Parathyroid adenoma (tissue), 2 donors: ENCODE data around the gene RNF5.
A peak's percentile ranks its signal among the peaks of the same experiment; 100 is the strongest.

Source experiments
- H2AFZ ChIP-seq: fragments of 300-600 bp; sonication (generic); one replicate; pipeline ENCODE4 v1.7.0; 2017; ENCODE audit warnings: antibody characterized with exemption, mild to moderate bottlenecking
- H3K27ac ChIP-seq: fragments of 300-600 bp; sonication (generic); one replicate; pipeline ENCODE4 v1.7.0; 2017
- H3K27me3 ChIP-seq: fragments of 300-600 bp; sonication (generic); one replicate; pipeline ENCODE4 v1.7.0; 2017; ENCODE audit warnings: low read length; ENCODE audit not compliant: control insufficient read depth, insufficient read depth
- H3K36me3 ChIP-seq: fragments of 300-600 bp; sonication (generic); one replicate; pipeline ENCODE4 v1.7.0; 2017; ENCODE audit warnings: low read length; ENCODE audit not compliant: control insufficient read depth, insufficient read depth
- H3K4me1 ChIP-seq: fragments of 300-600 bp; sonication (generic); one replicate; pipeline ENCODE4 v1.7.0; 2017; ENCODE audit warnings: control low read depth
- H3K4me2 ChIP-seq: fragments of 300-600 bp; sonication (generic); one replicate; pipeline ENCODE4 v1.7.0; 2017; ENCODE audit warnings: low read length
- H3K4me3 ChIP-seq: fragments of 300-600 bp; sonication (generic); one replicate; pipeline ENCODE4 v1.7.0; 2017; ENCODE audit warnings: low read depth, low read length
- H3K79me2 ChIP-seq: fragments of 300-600 bp; sonication (generic); one replicate; pipeline ENCODE4 v1.7.0; 2017; ENCODE audit warnings: control low read depth
- H3K9ac ChIP-seq: fragments of 300-600 bp; sonication (generic); one replicate; pipeline ENCODE4 v1.7.0; 2017; ENCODE audit warnings: mild to moderate bottlenecking
- H3K9me3 ChIP-seq: fragments of 300-600 bp; sonication (generic); one replicate; pipeline ENCODE4 v1.7.0; 2017; ENCODE audit warnings: low read length; ENCODE audit not compliant: control insufficient read depth
- TF ChIP-seq, protein P1 (sequence below): fragments of 300-600 bp; sonication (generic); IDR thresholded peaks from one replicate; pipeline ENCODE4 v1.7.0; 2017; ENCODE audit warnings: antibody characterized with exemption, mild to moderate bottlenecking
- donor health status: primary hyperparathyroidism.

RNF5 gene

DNA sequence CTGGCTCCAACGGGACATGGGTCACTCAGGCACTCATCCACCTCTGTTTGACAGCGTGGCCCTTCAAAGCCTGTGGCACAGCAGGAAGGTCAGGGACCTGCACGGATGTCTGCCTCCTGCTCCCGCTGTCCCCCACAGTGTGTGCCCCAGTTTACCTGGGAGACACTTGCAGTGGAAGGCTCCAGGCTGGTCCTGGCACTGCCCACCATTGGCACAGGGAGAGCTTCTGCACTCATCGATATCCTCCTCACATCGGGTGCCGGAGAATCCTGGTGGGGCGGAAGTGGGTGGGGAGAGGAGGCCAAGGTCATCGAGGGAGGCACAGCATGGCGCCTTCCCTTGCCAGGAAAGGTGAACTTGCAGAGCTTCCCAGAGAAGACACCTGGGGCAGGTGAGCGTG, 38.8 kb downstream of the RNF5 start:
- H3K4me2 ChIP-seq, result no peak overlapping the region
- no peaks in the 10 kb centered on the region for H3K9me3 ChIP-seq
- H3K27me3 ChIP-seq, result no peaks in the 10 kb centered on the region
- no peaks in the 10 kb centered on the region for H3K79me2 ChIP-seq
- H2AFZ ChIP-seq, result no peak overlapping the region
- no peak overlapping the region for H3K27ac ChIP-seq
- no peaks in the 10 kb centered on the region for H3K4me1 ChIP-seq
- TF ChIP-seq, protein P1, sequence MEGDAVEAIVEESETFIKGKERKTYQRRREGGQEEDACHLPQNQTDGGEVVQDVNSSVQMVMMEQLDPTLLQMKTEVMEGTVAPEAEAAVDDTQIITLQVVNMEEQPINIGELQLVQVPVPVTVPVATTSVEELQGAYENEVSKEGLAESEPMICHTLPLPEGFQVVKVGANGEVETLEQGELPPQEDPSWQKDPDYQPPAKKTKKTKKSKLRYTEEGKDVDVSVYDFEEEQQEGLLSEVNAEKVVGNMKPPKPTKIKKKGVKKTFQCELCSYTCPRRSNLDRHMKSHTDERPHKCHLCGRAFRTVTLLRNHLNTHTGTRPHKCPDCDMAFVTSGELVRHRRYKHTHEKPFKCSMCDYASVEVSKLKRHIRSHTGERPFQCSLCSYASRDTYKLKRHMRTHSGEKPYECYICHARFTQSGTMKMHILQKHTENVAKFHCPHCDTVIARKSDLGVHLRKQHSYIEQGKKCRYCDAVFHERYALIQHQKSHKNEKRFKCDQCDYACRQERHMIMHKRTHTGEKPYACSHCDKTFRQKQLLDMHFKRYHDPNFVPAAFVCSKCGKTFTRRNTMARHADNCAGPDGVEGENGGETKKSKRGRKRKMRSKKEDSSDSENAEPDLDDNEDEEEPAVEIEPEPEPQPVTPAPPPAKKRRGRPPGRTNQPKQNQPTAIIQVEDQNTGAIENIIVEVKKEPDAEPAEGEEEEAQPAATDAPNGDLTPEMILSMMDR, result no peak
- H3K4me3 ChIP-seq, result no peak overlapping the region
- H3K9ac ChIP-seq, result no peak overlapping the region
- H3K36me3 ChIP-seq, result no peaks in the 10 kb centered on the region

DNA sequence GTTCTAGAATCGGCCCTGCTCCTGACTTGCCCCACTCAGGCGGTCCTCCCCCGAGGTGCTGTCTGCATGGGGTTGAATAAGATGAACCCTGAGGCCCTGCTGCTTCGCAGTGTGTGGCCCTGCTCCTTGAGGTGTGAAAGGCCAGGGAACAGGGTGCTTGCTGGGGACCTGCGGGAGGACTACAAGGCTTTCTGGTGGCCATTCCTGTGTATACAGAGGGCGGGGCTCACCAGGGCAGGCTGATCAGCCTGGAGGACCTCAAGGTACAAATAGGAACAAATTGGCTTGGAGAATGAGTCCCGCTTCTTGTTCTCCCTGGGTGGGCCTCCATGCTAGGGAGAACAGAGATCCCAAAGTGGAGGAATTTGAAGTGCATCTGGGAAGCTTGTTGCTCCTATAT, 40.0 kb downstream of the RNF5 start:
- no peak overlapping the region for H3K4me2 ChIP-seq
- H3K4me1 ChIP-seq, result no peaks in the 10 kb centered on the region
- no peaks in the 10 kb centered on the region for H3K79me2 ChIP-seq
- H3K9ac ChIP-seq, result no peak overlapping the region
- H3K27me3 ChIP-seq, result no peaks in the 10 kb centered on the region
- no peak overlapping the region for H3K27ac ChIP-seq
- no peaks in the 10 kb centered on the region for H3K36me3 ChIP-seq
- H3K9me3 ChIP-seq, result no peaks in the 10 kb centered on the region
- H3K4me3 ChIP-seq, result no peak overlapping the region
- TF ChIP-seq, protein P1, result no peak
- no peak overlapping the region for H2AFZ ChIP-seq

DNA sequence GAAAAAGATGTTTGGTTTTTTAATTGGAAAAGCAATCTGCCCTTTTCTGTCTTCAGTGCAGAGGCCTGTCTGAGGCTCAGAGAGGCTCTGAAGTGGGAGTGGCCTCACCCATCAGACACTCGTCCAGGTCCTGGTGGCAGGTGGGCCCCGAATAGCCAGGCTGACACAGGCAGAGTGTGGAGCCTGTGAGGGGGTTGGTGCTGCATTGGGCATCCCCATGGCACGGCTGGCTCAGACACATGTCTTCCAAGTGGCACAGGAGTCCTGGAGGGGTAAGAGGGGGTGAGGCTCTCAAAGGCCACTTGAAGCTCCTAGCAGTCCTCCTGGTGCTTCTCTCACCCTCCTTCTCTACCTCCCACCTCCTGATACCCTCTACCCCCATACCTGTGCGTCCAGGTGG, 41.8 kb downstream of the RNF5 start:
- no peak overlapping the region for H3K9ac ChIP-seq
- TF ChIP-seq, protein P1, result no peak
- H3K4me1 ChIP-seq, result no peaks in the 10 kb centered on the region
- H3K36me3 ChIP-seq, result no peaks in the 10 kb centered on the region
- no peaks in the 10 kb centered on the region for H3K27me3 ChIP-seq
- no peak overlapping the region for H3K4me2 ChIP-seq
- no peak overlapping the region for H2AFZ ChIP-seq
- no peak overlapping the region for H3K4me3 ChIP-seq
- H3K79me2 ChIP-seq, result no peaks in the 10 kb centered on the region
- no peaks in the 10 kb centered on the region for H3K9me3 ChIP-seq
- H3K27ac ChIP-seq, result no peak overlapping the region

DNA sequence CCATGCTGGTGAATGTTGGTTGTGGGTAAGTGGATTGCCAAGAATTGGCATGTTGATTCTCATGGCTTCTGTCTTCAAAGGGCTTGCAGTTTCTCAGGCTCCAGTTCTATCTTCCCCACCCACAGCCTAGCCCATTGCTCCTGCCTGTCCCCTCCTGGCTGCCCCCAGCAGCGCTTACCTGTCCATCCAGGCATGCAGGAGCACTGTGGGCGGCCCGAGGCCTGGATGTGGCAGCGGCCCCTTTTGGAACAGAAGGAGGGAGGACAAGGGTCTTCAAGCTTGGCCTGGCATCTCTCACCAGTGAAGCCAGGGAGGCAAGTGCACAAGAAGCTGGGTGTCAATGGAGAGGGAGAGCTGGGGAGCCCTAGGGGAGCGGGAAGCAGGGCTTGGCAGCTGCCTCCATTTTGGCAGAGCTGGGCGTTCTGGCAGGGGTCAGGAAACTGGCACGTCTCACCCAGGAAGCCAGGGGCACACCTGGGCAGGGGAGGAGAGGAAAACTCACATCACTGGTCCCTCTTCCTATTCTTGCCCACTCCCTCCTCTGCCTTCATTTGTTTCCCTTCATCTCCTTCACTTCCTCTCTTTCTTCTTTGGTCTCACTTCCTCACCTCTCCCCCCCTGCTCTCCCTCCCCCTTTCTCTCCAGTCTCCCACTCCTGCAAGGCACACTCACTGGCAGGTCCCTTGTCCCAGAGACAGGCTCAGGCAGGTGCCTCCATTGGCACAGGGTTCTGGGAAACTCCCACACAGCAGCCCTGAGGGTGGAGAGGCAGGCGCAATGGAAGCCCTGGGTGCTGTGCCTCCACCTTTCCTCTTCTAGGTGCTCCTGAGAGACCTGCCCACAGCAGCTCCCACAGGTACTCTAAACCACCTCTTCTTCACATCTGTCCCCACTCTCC, 44.4 kb downstream of the RNF5 start:
- Histone ChIP-seq H3K9me3 (no peaks in the 10 kb centered on the region), H3K79me2 (no peaks in the 10 kb centered on the region), H3K27ac (no peak overlapping the region), H2AFZ (no peak overlapping the region), H3K4me1 (no peaks in the 10 kb centered on the region), H3K4me3 (peak overlapping the region; percentile 25), H3K27me3 (no peaks in the 10 kb centered on the region), H3K36me3 (no peaks in the 10 kb centered on the region), H3K9ac (no peak overlapping the region), H3K4me2 (peak overlapping the region; percentile 9)
- TF ChIP-seq, protein P1, result no peak
